PC-3 (cell line): ENCODE results near the gene BAZ2B.

Experiments used
- CTCF ChIP-seq: fragments of 300-600 bp; sonication (generic); conservative IDR thresholded peaks from 2 replicates; pipeline ENCODE4 v1.5.1; 2017; ENCODE audit warnings: antibody characterized with exemption, low read depth, mild to moderate bottlenecking, low read length
- EZH2phosphoT487 ChIP-seq: fragments of 300-600 bp; sonication (generic); IDR thresholded peaks from 2 replicates; pipeline ENCODE4 v1.6.1; 2018; ENCODE audit warnings: mild to moderate bottlenecking, antibody characterized with exemption, low read length, borderline replicate concordance

GRCh38 chr2:159455330-159455918 is 160.9 kb downstream of the BAZ2B start:
- TF ChIP-seq CTCF (no peak), EZH2phosphoT487 (no peak)
